ENCODE results near the gene BRD8. TPM values are rescaled to one million over a fixed set of nuclear protein-coding genes. Genes with fewer than 3 reads are reported as not detected.

Gene BRD8
- total and polyA plus RNA-seq, 4 donors: 47.0 to 111 (median 79.7) TPM

GRCh38 chr5:138109463-138110265 lies 68.8 kb downstream of the BRD8 start:
- Histone ChIP-seq H3K36me3 (ENCODE audit: control insufficient read depth, insufficient read depth, low read length) (peaks cover under 1% of the 10 kb centered on the region), H3K4me1 (ENCODE audit: control insufficient read depth, insufficient read depth, low read length) (peaks cover 4% of the 10 kb centered on the region), H3K9me3 (ENCODE audit: control insufficient read depth, insufficient read depth, low read length) (no peaks in the 10 kb centered on the region), H3K4me3 (ENCODE audit: low read depth, low read length) (no peak overlapping the region), H3K27me3 (ENCODE audit: control insufficient read depth, insufficient read depth, low read length) (no peaks in the 10 kb centered on the region), H3K27ac (ENCODE audit: low read depth, low read length) (no peak overlapping the region)
- no peak for DNase-seq (ENCODE audit: low read depth in 4 of 6, low spot score in 6 of 6)
- no CpG with 5 or more reads among the region's 1 CpG for WGBS (ENCODE audit: insufficient coverage)

- DNase-seq (ENCODE audit: low read depth in 4 of 6, low spot score in 6 of 6): no peak
- no peak overlapping the region for H3K4me3 ChIP-seq (ENCODE audit: low read depth, low read length)
- WGBS (ENCODE audit: insufficient coverage): no CpG with 5 or more reads among the region's 1 CpG
- H3K27ac ChIP-seq (ENCODE audit: low read depth, low read length): no peak overlapping the region
- no peaks in the 10 kb centered on the region for H3K9me3 ChIP-seq (ENCODE audit: control insufficient read depth, insufficient read depth, low read length)
- H3K4me1 ChIP-seq (ENCODE audit: control insufficient read depth, insufficient read depth, low read length): peaks cover 4% of the 10 kb centered on the region
- H3K27me3 ChIP-seq (ENCODE audit: control insufficient read depth, insufficient read depth, low read length): no peaks in the 10 kb centered on the region
- H3K36me3 ChIP-seq (ENCODE audit: control insufficient read depth, insufficient read depth, low read length): no peaks in the 10 kb centered on the region
Measured at GRCh38 chr5:138107213-138107612, 71.2 kb downstream of the BRD8 start.

GRCh38 chr5:138105709-138106108 lies 72.7 kb downstream of the BRD8 start:
- no peak overlapping the region for H3K4me3 ChIP-seq (ENCODE audit: low read depth, low read length)
- no peak for DNase-seq (ENCODE audit: low read depth in 4 of 6, low spot score in 6 of 6)
- 96% methylated on average over 4 of the region's 6 CpGs for WGBS (ENCODE audit: insufficient coverage)
- no peaks in the 10 kb centered on the region for H3K36me3 ChIP-seq (ENCODE audit: control insufficient read depth, insufficient read depth, low read length)
- H3K27me3 ChIP-seq (ENCODE audit: control insufficient read depth, insufficient read depth, low read length): no peaks in the 10 kb centered on the region
- H3K27ac ChIP-seq (ENCODE audit: low read depth, low read length): no peak overlapping the region
- H3K9me3 ChIP-seq (ENCODE audit: control insufficient read depth, insufficient read depth, low read length): no peaks in the 10 kb centered on the region
- peaks cover 4% of the 10 kb centered on the region for H3K4me1 ChIP-seq (ENCODE audit: control insufficient read depth, insufficient read depth, low read length)

GRCh38 chr5:138103319-138103637 lies 75.2 kb downstream of the BRD8 start:
- H3K4me1 ChIP-seq (ENCODE audit: control insufficient read depth, insufficient read depth, low read length): no peaks in the 10 kb centered on the region
- WGBS (ENCODE audit: insufficient coverage): 0% methylated on average over 1 of the region's 3 CpGs
- H3K9me3 ChIP-seq (ENCODE audit: control insufficient read depth, insufficient read depth, low read length): no peaks in the 10 kb centered on the region

GRCh38 chr5:138102454-138103318 lies 75.7 kb downstream of the BRD8 start:
- no peak for DNase-seq (ENCODE audit: low read depth in 4 of 6, low spot score in 6 of 6)
- Histone ChIP-seq H3K4me1 (ENCODE audit: control insufficient read depth, insufficient read depth, low read length) (no peaks in the 10 kb centered on the region), H3K27me3 (ENCODE audit: control insufficient read depth, insufficient read depth, low read length) (no peaks in the 10 kb centered on the region), H3K27ac (ENCODE audit: low read depth, low read length) (no peak overlapping the region), H3K4me3 (ENCODE audit: low read depth, low read length) (no peak overlapping the region), H3K9me3 (ENCODE audit: control insufficient read depth, insufficient read depth, low read length) (no peaks in the 10 kb centered on the region), H3K36me3 (ENCODE audit: control insufficient read depth, insufficient read depth, low read length) (no peaks in the 10 kb centered on the region)
- WGBS (ENCODE audit: insufficient coverage): 38% methylated on average over 4 of the region's 7 CpGs

More at GRCh38 chr5:138103319-138103637, 75.2 kb downstream of the BRD8 start:
- no peak overlapping the region for H3K4me3 ChIP-seq (ENCODE audit: low read depth, low read length)
- H3K27ac ChIP-seq (ENCODE audit: low read depth, low read length): no peak overlapping the region
- no peaks in the 10 kb centered on the region for H3K27me3 ChIP-seq (ENCODE audit: control insufficient read depth, insufficient read depth, low read length)
- DNase-seq (ENCODE audit: low read depth in 4 of 6, low spot score in 6 of 6): no peak
- H3K36me3 ChIP-seq (ENCODE audit: control insufficient read depth, insufficient read depth, low read length): no peaks in the 10 kb centered on the region

- Histone ChIP-seq H3K4me3 (ENCODE audit: low read depth, low read length) (no peak overlapping the region), H3K36me3 (ENCODE audit: control insufficient read depth, insufficient read depth, low read length) (no peaks in the 10 kb centered on the region), H3K9me3 (ENCODE audit: control insufficient read depth, insufficient read depth, low read length) (no peaks in the 10 kb centered on the region), H3K4me1 (ENCODE audit: control insufficient read depth, insufficient read depth, low read length) (no peaks in the 10 kb centered on the region), H3K27me3 (ENCODE audit: control insufficient read depth, insufficient read depth, low read length) (no peaks in the 10 kb centered on the region), H3K27ac (ENCODE audit: low read depth, low read length) (no peak overlapping the region)
- WGBS (ENCODE audit: insufficient coverage): 94% methylated on average over 10 of the region's 11 CpGs
- no peak for DNase-seq (ENCODE audit: low read depth in 4 of 6, low spot score in 6 of 6)
Measured at GRCh38 chr5:138096997-138097828, 81.2 kb downstream of the BRD8 start.

GRCh38 chr5:138096363-138096762 lies 82.1 kb downstream of the BRD8 start:
- no peaks in the 10 kb centered on the region for H3K4me1 ChIP-seq (ENCODE audit: control insufficient read depth, insufficient read depth, low read length)
- no peak overlapping the region for H3K4me3 ChIP-seq (ENCODE audit: low read depth, low read length)
- no peaks in the 10 kb centered on the region for H3K36me3 ChIP-seq (ENCODE audit: control insufficient read depth, insufficient read depth, low read length)
- H3K27me3 ChIP-seq (ENCODE audit: control insufficient read depth, insufficient read depth, low read length): no peaks in the 10 kb centered on the region
- no peak overlapping the region for H3K27ac ChIP-seq (ENCODE audit: low read depth, low read length)
- no peaks in the 10 kb centered on the region for H3K9me3 ChIP-seq (ENCODE audit: control insufficient read depth, insufficient read depth, low read length)
- no peak for DNase-seq (ENCODE audit: low read depth in 4 of 6, low spot score in 6 of 6)
- no CpG with 5 or more reads among the region's 2 CpGs for WGBS (ENCODE audit: insufficient coverage)

- WGBS (ENCODE audit: insufficient coverage): 17% methylated on average over 1 of the region's 4 CpGs
- Histone ChIP-seq H3K4me3 (ENCODE audit: low read depth, low read length) (no peak overlapping the region), H3K4me1 (ENCODE audit: control insufficient read depth, insufficient read depth, low read length) (no peaks in the 10 kb centered on the region), H3K36me3 (ENCODE audit: control insufficient read depth, insufficient read depth, low read length) (no peaks in the 10 kb centered on the region), H3K27me3 (ENCODE audit: control insufficient read depth, insufficient read depth, low read length) (no peaks in the 10 kb centered on the region), H3K27ac (ENCODE audit: low read depth, low read length) (no peak overlapping the region), H3K9me3 (ENCODE audit: control insufficient read depth, insufficient read depth, low read length) (no peaks in the 10 kb centered on the region)
- no peak for DNase-seq (ENCODE audit: low read depth in 4 of 6, low spot score in 6 of 6)
Measured at GRCh38 chr5:138095100-138095907, 83.1 kb downstream of the BRD8 start.

- no peaks in the 10 kb centered on the region for H3K9me3 ChIP-seq (ENCODE audit: control insufficient read depth, insufficient read depth, low read length)
- WGBS (ENCODE audit: insufficient coverage): no CpG with 5 or more reads among the region's 1 CpG
- H3K4me3 ChIP-seq (ENCODE audit: low read depth, low read length): no peak overlapping the region
- no peak for DNase-seq (ENCODE audit: low read depth in 4 of 6, low spot score in 6 of 6)
- H3K27ac ChIP-seq (ENCODE audit: low read depth, low read length): no peak overlapping the region
- H3K4me1 ChIP-seq (ENCODE audit: control insufficient read depth, insufficient read depth, low read length): no peaks in the 10 kb centered on the region
- no peaks in the 10 kb centered on the region for H3K27me3 ChIP-seq (ENCODE audit: control insufficient read depth, insufficient read depth, low read length)
- no peaks in the 10 kb centered on the region for H3K36me3 ChIP-seq (ENCODE audit: control insufficient read depth, insufficient read depth, low read length)
Measured at GRCh38 chr5:138093036-138093435, 85.4 kb downstream of the BRD8 start.
